Tibial nerve (tissue), 4 donors: ENCODE measurements around the gene HFM1. TPM values are rescaled to one million over a fixed set of nuclear protein-coding genes. Genes with fewer than 3 reads are reported as not detected.

Experiments used
- DNase-seq, 2 donors: peaks; one replicate each; pipeline ENCODE4 v3.0.0-alpha.2; 2019; ENCODE audit warnings: low spot score in 2 of 2
- H3K27ac ChIP-seq, 4 donors: fragments of 200-600 bp; sonication (generic) in 3 of 4; one replicate each; pipeline ENCODE4 v1.5.1; 2017 to 2019; ENCODE audit warnings: mild to moderate bottlenecking in 1 of 4
- H3K27me3 ChIP-seq, 2 donors: fragments of 200-600 bp; sonication (generic) in 1 of 2; one replicate each; pipeline versions ENCODE4 v1.5.1 to v1.6.0; 2017 to 2019
- H3K36me3 ChIP-seq, 3 donors: fragments of 200-600 bp; sonication (generic); one replicate each; pipeline ENCODE4 v1.5.1; 2018 to 2019
- H3K4me1 ChIP-seq, 4 donors: fragments of 200-600 bp; sonication (generic) in 3 of 4; one replicate each; pipeline ENCODE4 v1.5.1; 2017 to 2019
- H3K4me3 ChIP-seq, 4 donors: fragments of 200-600 bp; sonication (generic) in 3 of 4; one replicate each; pipeline ENCODE4 v1.5.1; 2017 to 2019; ENCODE audit warnings: mild to moderate bottlenecking in 1 of 4, moderate library complexity in 1 of 4
- H3K9me3 ChIP-seq, 4 donors: fragments of 200-600 bp; sonication (generic) in 3 of 4; one replicate each; pipeline ENCODE4 v1.5.1; 2017 to 2019
- EP300 ChIP-seq, 2 donors: sonication (generic); formaldehyde crosslinking; IDR thresholded peaks; one replicate each; pipeline ENCODE4 v1.6.1; 2017; ENCODE audit warnings: antibody characterized with exemption in 2 of 2, mild to moderate bottlenecking in 1 of 2
- POLR2A ChIP-seq, 2 donors: fragments of 450-650 bp; IDR thresholded peaks; one replicate each; pipeline ENCODE4 v1.6.1; 2017; ENCODE audit warnings: antibody characterized with exemption in 2 of 2, mild to moderate bottlenecking in 2 of 2, moderate library complexity in 2 of 2
- WGBS, 2 donors: methylation state at CpG; one replicate each; pipeline ENCODE4 v1.1.5; 2018; 5-methylcytosine and 5-hydroxymethylcytosine counted together
- small RNA-seq: library from RNA; depleted of rRNA; stranded (forward); fragments of <200 nt; gene quantifications from one replicate; pipeline ENCODE3, GENCODE V24; 2016
- total RNA-seq, 4 donors: library from RNA; depleted of rRNA; stranded (reverse); fragments of >200 nt; gene quantifications; one replicate each; pipeline ENCODE4 v1.1.0, GENCODE V29; 2016
- TF ChIP-seq, protein P1 (sequence below), 5 experiments: fragments of 200-600 bp in 3 of 5; fragments of 450-650 bp in 2 of 5; sonication (generic) in 3 of 5; IDR thresholded peaks; one replicate each; pipeline ENCODE4 v1.5.1; 2016 to 2019; ENCODE audit warnings: antibody characterized with exemption in 5 of 5, mild to moderate bottlenecking in 3 of 5, moderate library complexity in 2 of 5

HFM1 gene
- total RNA-seq, 4 donors from 2014 or later = 1.5 to 9.0 (median 2.1) TPM

DNA sequence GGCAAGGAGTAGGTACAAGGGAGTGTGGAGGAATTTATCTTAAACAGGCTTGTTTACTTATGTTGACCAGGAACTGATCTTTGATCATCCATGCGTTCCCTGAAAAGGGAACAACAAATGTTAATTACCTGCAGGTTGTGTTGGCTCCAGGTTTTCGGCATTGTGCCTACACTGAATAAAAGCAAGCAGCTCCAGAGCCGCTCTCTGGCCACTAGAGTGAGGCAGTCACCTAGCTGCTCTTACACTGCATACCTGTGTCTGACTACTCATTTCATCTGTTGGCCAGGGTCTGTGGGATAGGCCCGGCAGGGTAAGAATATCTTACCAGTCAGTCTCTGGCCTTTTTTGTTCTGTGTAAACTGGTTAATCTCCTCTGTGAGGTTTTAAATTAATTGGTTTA lies 183.6 kb downstream of the HFM1 start:
- no peak for DNase-seq
- WGBS, 2 donors = 89 to 92% methylated on average over 4 of the region's 4 CpGs

DNA sequence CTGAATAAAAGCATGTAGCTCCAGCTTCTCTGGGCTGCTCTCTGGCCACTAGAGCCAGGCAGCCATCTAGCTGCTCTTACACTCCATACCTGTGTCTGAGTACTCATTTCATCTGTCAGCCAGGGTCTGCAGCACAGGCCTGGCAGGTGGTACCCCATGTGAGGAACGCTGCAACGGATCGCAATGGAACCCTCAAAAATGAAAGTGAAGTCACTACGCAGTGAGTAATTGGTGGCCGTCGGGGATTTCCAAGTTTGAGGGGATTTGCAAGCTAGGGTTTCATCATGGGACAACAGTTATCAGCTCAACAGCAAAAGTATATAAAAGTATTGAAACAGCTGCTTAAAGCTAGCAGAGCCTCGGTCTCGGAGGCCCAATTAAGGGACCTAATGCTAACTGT lies 186.7 kb downstream of the HFM1 start:
- 86 to 91% methylated on average over 8 of the region's 8 CpGs for WGBS, 2 donors
- Histone ChIP-seq H3K36me3 (no peaks in the 10 kb centered on the region), H3K27me3 (no peaks in the 10 kb centered on the region), H3K4me1 (no peaks in the 10 kb centered on the region), H3K27ac (no peak overlapping the region), H3K4me3 (no peak overlapping the region), H3K9me3 (peaks cover 0 to 3% (median 0%) of the 10 kb centered on the region in 4 donors)
- TF ChIP-seq POLR2A (IDR thresholded peaks at IDR 0.05) = no peak
- TF ChIP-seq, protein P1, sequence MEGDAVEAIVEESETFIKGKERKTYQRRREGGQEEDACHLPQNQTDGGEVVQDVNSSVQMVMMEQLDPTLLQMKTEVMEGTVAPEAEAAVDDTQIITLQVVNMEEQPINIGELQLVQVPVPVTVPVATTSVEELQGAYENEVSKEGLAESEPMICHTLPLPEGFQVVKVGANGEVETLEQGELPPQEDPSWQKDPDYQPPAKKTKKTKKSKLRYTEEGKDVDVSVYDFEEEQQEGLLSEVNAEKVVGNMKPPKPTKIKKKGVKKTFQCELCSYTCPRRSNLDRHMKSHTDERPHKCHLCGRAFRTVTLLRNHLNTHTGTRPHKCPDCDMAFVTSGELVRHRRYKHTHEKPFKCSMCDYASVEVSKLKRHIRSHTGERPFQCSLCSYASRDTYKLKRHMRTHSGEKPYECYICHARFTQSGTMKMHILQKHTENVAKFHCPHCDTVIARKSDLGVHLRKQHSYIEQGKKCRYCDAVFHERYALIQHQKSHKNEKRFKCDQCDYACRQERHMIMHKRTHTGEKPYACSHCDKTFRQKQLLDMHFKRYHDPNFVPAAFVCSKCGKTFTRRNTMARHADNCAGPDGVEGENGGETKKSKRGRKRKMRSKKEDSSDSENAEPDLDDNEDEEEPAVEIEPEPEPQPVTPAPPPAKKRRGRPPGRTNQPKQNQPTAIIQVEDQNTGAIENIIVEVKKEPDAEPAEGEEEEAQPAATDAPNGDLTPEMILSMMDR (IDR thresholded peaks at IDR 0.05) = no peak
- no peak for TF ChIP-seq EP300 (IDR thresholded peaks at IDR 0.05)
- DNase-seq = no peak

More for the DNA sequence above, 183.6 kb downstream of the HFM1 start:
- Histone ChIP-seq H3K9me3 (peaks cover 0 to 3% (median 0%) of the 10 kb centered on the region in 4 donors), H3K36me3 (no peaks in the 10 kb centered on the region), H3K4me3 (no peak overlapping the region), H3K27ac (no peak overlapping the region), H3K27me3 (no peaks in the 10 kb centered on the region), H3K4me1 (no peaks in the 10 kb centered on the region)
- TF ChIP-seq, protein P1 (IDR thresholded peaks at IDR 0.05) = no peak

Small RNA genes within 50 kb of the gene (small RNA-seq; reads per million reads assigned to genes)
- gene RF00019 = not detected

Other genes starting within 250 kb of the HFM1 start
- 1 to 10 TPM in 2 of 4 donors, under 1 TPM in 2; 0.59 to 3.3 (median 1.3) TPM for gene CDC7, start 96.0 kb upstream of the HFM1 start, total RNA-seq